CD4-positive, alpha-beta T cell (primary cell): ENCODE measurements around the gene KDM3A. TPM values are rescaled to one million over a fixed set of nuclear protein-coding genes. Genes with fewer than 3 reads are reported as not detected.

Experiments
- ATAC-seq: fragments of 200-7000 bp; cut with Tn5 transposase; one replicate; pipeline ENCODE4 v1.10.0; 2022; ENCODE audit warnings: mild to moderate bottlenecking; ENCODE audit not compliant: poor library complexity
- CTCF ChIA-PET: fragments of 350-600 bp; sonication (Branson Sonifier 250); formaldehyde crosslinking; loops from one replicate; lab custom pipeline; 2021; ENCODE audit warnings: antibody characterized with exemption, inconsistent platforms; lab: Charles Lee
- POLR2A ChIA-PET: fragments of 350-600 bp; sonication (Branson Sonifier 250); formaldehyde crosslinking; loops from one replicate; lab custom pipeline; 2021; ENCODE audit warnings: antibody characterized with exemption, inconsistent platforms; lab: Charles Lee
- DNase-seq, 14 experiments: peaks; one replicate each; pipeline ENCODE4 v3.0.0-alpha.2; 2013 to 2020; ENCODE audit warnings: mixed read lengths in 2 of 14
- H3K27ac ChIP-seq, 2 donors: one replicate each; pipeline versions ENCODE4 v1.5.1 to v1.7.0; 2013; ENCODE audit warnings: low read length in 2 of 2, low read depth in 1 of 2, mild to moderate bottlenecking in 1 of 2
- H3K27me3 ChIP-seq, 2 experiments: 1 replicate in 1 of 2; 2 replicates in 1 of 2; pipeline versions ENCODE4 v1.6.1 to v1.7.0; 2013; ENCODE audit warnings: low read length in 2 of 2, control low read depth in 1 of 2, mild to moderate bottlenecking in 1 of 2, moderate library complexity in 1 of 2; ENCODE audit not compliant: insufficient read depth in 2 of 2, control insufficient read depth in 1 of 2
- H3K36me3 ChIP-seq: one replicate; pipeline ENCODE4 v1.6.1; 2013; ENCODE audit warnings: low read length, control low read depth; ENCODE audit not compliant: insufficient read depth
- H3K4me1 ChIP-seq: one replicate; pipeline ENCODE4 v1.6.1; 2013; ENCODE audit warnings: low read length, control low read depth; ENCODE audit not compliant: insufficient read depth
- H3K4me3 ChIP-seq: one replicate; pipeline ENCODE4 v1.5.1; 2013; ENCODE audit warnings: mild to moderate bottlenecking, low read length, moderate library complexity
- H3K9me3 ChIP-seq, 2 experiments: 1 replicate in 1 of 2; 2 replicates in 1 of 2; pipeline versions ENCODE4 v1.6.1 to v1.7.0; 2013; ENCODE audit warnings: low read length in 2 of 2, mild to moderate bottlenecking in 2 of 2, control low read depth in 1 of 2, moderate library complexity in 1 of 2; ENCODE audit not compliant: control insufficient read depth in 1 of 2, insufficient read depth in 1 of 2
- H3K27ac Mint-ChIP-seq: one replicate; pipeline ENCODE4 v1.8.0; 2020; ENCODE audit warnings: mixed read lengths
- H3K27me3 Mint-ChIP-seq: one replicate; pipeline ENCODE4 v1.8.0; 2021; ENCODE audit warnings: mixed read lengths
- H3K36me3 Mint-ChIP-seq: one replicate; pipeline ENCODE4 v1.8.0; 2021; ENCODE audit warnings: low read depth, mixed read lengths
- H3K4me1 Mint-ChIP-seq: one replicate; pipeline ENCODE4 v1.8.0; 2021; ENCODE audit warnings: low read depth, mixed read lengths
- H3K4me3 Mint-ChIP-seq: one replicate; pipeline ENCODE4 v1.8.0; 2020; ENCODE audit warnings: mild to moderate bottlenecking, mixed read lengths
- H3K9me3 Mint-ChIP-seq: one replicate; pipeline ENCODE4 v1.8.0; 2020; ENCODE audit warnings: mixed read lengths
- intact Hi-C, 2 experiments: fragments of 100-400 bp; cut with DNase I in 1 of 2; cut with micrococcal nuclease in 1 of 2; formaldehyde crosslinking; loops; one replicate each; pipeline versions ENCODE4 v1.15.1 to v1.9.0; 2023 to 2025; cut with DNase I, micrococcal nuclease
- total RNA-seq, 174 experiments: library from RNA in 2 of 174; stranded (reverse) in 2 of 174; gene quantifications; one replicate each; pipeline ENCODE4 v1.2.3 and lab custom pipeline; 2021 to 2026
- TF ChIP-seq, protein P1 (sequence below): fragments of 200-600 bp; IDR thresholded peaks from one replicate; pipeline ENCODE4 v1.8.0; 2022; ENCODE audit warnings: antibody characterized with exemption, mild to moderate bottlenecking

The KDM3A gene
- total RNA-seq, 2 experiments from 2014 or later, result 205 to 207 TPM

DNA sequence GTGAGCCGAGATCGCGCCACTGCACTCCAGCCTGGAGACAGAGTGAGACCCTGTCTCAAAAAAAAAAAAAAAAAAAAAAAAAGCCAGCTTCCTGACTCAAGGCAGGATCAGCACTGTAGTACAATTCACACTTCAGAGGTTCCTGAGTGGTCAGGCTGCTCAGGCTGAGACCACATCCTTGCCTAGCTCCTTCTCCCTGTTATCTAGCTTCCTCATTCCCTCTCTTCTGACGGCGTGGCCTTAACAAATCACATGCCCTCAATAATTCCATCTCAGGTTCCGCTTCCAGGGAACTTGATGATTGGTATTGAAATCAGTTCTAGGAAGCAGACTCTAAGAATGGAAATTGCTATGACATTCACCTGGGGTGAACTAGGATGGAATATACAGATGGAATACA lies 29.8 kb upstream of the KDM3A start:
- Histone ChIP-seq H3K9me3 (no peaks in the 10 kb centered on the region), H3K27ac (no peak overlapping the region), H3K27me3 (peaks cover 0 to 15% of the 10 kb centered on the region in 2 experiments), H3K36me3 (no peaks in the 10 kb centered on the region), H3K4me3 (no peak overlapping the region), H3K4me1 (no peaks in the 10 kb centered on the region)
- peaks cover 2% of the 10 kb centered on the region for H3K9me3 Mint-ChIP-seq
- ATAC-seq, result no peak
- ChIA-PET POLR2A (no interaction called here), CTCF (interaction anchor here (0.7 kb wide), 1 partner anchor 237 kb away, joined by 3 read pairs; no protein-coding TSS in a partner anchor)
- peaks cover 12% of the 10 kb centered on the region for H3K4me1 Mint-ChIP-seq
- intact Hi-C loops, result loop anchor here in 1 of 2 experiments (10.0 kb wide), 1 partner anchor 47 kb away; no protein-coding TSS in a partner anchor
- no peaks in the 10 kb centered on the region for H3K36me3 Mint-ChIP-seq
- peaks cover 39% of the 10 kb centered on the region for H3K27me3 Mint-ChIP-seq
- no peak for DNase-seq
- H3K4me3 Mint-ChIP-seq, result no peak overlapping the region
- TF ChIP-seq, protein P1, sequence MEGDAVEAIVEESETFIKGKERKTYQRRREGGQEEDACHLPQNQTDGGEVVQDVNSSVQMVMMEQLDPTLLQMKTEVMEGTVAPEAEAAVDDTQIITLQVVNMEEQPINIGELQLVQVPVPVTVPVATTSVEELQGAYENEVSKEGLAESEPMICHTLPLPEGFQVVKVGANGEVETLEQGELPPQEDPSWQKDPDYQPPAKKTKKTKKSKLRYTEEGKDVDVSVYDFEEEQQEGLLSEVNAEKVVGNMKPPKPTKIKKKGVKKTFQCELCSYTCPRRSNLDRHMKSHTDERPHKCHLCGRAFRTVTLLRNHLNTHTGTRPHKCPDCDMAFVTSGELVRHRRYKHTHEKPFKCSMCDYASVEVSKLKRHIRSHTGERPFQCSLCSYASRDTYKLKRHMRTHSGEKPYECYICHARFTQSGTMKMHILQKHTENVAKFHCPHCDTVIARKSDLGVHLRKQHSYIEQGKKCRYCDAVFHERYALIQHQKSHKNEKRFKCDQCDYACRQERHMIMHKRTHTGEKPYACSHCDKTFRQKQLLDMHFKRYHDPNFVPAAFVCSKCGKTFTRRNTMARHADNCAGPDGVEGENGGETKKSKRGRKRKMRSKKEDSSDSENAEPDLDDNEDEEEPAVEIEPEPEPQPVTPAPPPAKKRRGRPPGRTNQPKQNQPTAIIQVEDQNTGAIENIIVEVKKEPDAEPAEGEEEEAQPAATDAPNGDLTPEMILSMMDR, result no peak
- H3K27ac Mint-ChIP-seq, result no peak overlapping the region

DNA sequence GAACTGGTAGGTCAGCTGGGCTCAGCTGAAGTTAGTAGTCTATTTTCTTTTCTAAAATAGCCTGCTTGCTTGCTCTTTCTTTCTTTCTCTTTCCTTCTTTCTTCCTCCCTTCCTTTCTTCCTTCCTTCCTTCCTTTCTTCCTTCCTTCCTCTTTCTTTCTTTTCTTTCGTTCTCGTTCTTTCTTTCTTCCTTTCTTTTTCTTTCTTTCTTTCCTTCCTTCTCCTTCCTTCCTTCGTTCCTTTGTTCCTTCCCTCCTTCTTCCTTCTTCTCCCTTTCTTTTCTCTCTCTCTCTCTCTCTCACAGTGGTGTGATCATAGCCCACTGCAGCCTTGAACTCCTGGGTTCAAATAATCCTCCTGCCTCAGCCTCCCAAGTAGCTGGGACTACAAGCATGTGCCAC lies 29.2 kb upstream of the KDM3A start:
- ATAC-seq, result no peak
- H3K4me3 Mint-ChIP-seq, result no peak overlapping the region
- H3K4me1 Mint-ChIP-seq, result peaks cover 10% of the 10 kb centered on the region
- no peaks in the 10 kb centered on the region for H3K36me3 Mint-ChIP-seq
- Histone ChIP-seq H3K9me3 (no peaks in the 10 kb centered on the region), H3K36me3 (no peaks in the 10 kb centered on the region), H3K4me1 (no peaks in the 10 kb centered on the region), H3K4me3 (no peak overlapping the region), H3K27me3 (peaks cover 0 to 15% of the 10 kb centered on the region in 2 experiments), H3K27ac (no peak overlapping the region)
- H3K9me3 Mint-ChIP-seq, result peaks cover 2% of the 10 kb centered on the region
- H3K27ac Mint-ChIP-seq, result no peak overlapping the region
- TF ChIP-seq, protein P1, result no peak
- DNase-seq, result no peak
- POLR2A ChIA-PET, result interaction anchor here (0.7 kb wide), 1 partner anchor 146 kb away, joined by 3 read pairs; no protein-coding TSS in a partner anchor
- CTCF ChIA-PET, result no interaction called here
- intact Hi-C loops, result loop anchor here in 1 of 2 experiments (10.0 kb wide), 1 partner anchor 47 kb away; no protein-coding TSS in a partner anchor
- peaks cover 39% of the 10 kb centered on the region for H3K27me3 Mint-ChIP-seq

DNA sequence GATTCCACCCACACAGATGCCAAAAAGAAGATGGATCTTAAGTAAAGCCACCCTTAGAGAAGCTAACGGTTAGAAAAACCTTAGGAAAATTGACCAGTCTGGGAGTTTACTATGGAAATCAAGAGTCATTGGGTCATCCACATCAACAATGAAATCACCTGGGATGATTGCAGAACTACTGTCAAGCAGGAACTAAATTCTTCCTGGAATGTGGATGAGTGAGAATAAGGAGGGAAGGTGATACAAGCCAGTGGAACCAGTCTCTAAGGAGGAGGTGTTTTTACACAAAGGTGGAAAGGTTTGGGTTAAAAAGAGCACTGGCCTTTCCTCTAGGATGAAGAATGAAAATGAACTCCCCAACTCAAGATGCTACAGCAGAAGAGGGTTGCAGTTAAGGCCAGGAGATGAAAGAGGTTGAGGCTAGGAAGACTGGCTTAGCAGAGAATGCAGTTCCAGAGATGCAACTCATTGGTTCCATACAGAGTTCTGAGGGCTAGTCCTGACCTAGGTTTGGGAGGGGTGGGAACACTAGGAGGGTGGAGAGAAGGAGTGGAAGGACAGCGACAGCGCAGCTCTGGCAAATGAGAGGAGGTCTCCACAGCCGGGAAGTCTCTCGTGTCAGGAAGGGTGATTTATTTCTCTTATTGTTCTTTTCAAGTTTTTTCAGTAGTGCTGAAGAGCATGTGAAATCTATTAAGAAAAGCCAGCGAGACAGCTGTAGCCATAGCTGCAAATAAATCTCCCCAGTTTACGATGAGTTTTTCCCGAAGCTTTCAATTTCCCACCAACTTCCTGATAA lies 27.7 kb upstream of the KDM3A start:
- H3K27me3 ChIP-seq, result peaks cover 0 to 15% of the 10 kb centered on the region in 2 experiments

More for the DNA sequence above, 27.7 kb upstream of the KDM3A start:
- CTCF ChIA-PET, result no interaction called here
- TF ChIP-seq, protein P1, result no peak
- no peaks in the 10 kb centered on the region for H3K36me3 ChIP-seq
- Mint-ChIP-seq H3K27me3 (peaks cover 39% of the 10 kb centered on the region), H3K27ac (no peak overlapping the region), H3K36me3 (no peaks in the 10 kb centered on the region), H3K9me3 (peaks cover 2% of the 10 kb centered on the region), H3K4me1 (no peaks in the 10 kb centered on the region), H3K4me3 (no peak overlapping the region)
- no peaks in the 10 kb centered on the region for H3K9me3 ChIP-seq
- POLR2A ChIA-PET, result interaction anchor here (2.1 kb wide), 1 partner anchor 28 kb away, joined by 14 read pairs; the partner anchor contains the start of gene KDM3A
- no peak for DNase-seq
- intact Hi-C loops, result loop anchor here in 1 of 2 experiments (10.0 kb wide), 1 partner anchor 49 kb away; no protein-coding TSS in a partner anchor
- H3K4me3 ChIP-seq, result no peak overlapping the region
- H3K27ac ChIP-seq, result no peak overlapping the region
- no peaks in the 10 kb centered on the region for H3K4me1 ChIP-seq
- no peak for ATAC-seq
